ENCODE results near the gene NPHP4. TPM values are rescaled to one million over a fixed set of nuclear protein-coding genes. Genes with fewer than 3 reads are reported as not detected.

NPHP4 gene
- total RNA-seq, 2 donors from 2014 or later, result 6.2 to 15.9 TPM

- intact Hi-C loops (cut with DNase I), result no loop called here
- DNase-seq, result no peak
- no peaks in the 10 kb centered on the region for H3K36me3 ChIP-seq
These were observed 10.7 kb upstream of the NPHP4 start for GRCh38 chr1:6002714-6003501.

DNA sequence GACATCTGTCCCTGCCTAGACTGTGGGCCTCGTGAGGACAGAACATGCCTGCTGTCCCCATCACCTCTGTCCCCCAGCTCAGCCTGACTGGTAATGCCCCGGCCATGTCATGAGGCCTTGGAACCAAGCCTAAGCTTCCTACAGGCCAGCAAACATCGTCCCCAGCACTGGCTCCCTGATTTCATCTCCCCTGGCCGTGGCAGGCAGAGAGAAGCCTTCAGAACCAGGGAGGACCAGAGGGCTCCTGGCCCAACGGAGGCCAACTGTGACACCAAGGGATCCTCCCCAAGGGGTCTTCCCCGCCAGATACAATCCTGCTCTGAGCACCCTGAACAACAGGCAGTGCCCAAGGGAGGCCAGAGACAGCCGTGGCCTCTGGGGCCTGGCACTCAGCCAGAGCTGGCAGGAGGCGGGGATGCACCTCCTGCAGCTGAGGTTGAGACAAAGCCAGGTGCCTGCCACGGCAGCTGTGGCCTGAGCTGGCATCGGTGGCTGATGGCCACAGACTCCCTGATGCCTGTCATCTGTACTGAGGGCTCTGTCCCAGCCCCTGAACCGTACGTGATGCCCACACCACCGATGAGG, 9.9 kb upstream of the NPHP4 start:
- DNase-seq, result no peak
- Histone ChIP-seq H3K27me3 (no peaks in the 10 kb centered on the region), H3K27ac (no peak overlapping the region), H3K4me3 (no peak overlapping the region), H3K36me3 (no peaks in the 10 kb centered on the region), H3K9ac (ENCODE audit: low read depth in 2 of 2, low read length in 2 of 2) (no peak overlapping the region), H3K9me3 (no peaks in the 10 kb centered on the region), H3K4me1 (no peaks in the 10 kb centered on the region)
- TF ChIP-seq CTCF (IDR thresholded peaks at IDR 0.05), result no peak
- intact Hi-C loops (cut with DNase I), result no loop called here

More at GRCh38 chr1:6002714-6003501, 10.7 kb upstream of the NPHP4 start:
- Histone ChIP-seq H3K9me3 (no peaks in the 10 kb centered on the region), H3K4me3 (no peak overlapping the region), H3K4me1 (no peaks in the 10 kb centered on the region), H3K27ac (no peak overlapping the region), H3K27me3 (no peaks in the 10 kb centered on the region), H3K9ac (ENCODE audit: low read depth in 2 of 2, low read length in 2 of 2) (no peak overlapping the region)
- TF ChIP-seq CTCF (IDR thresholded peaks at IDR 0.05), result no peak

DNA sequence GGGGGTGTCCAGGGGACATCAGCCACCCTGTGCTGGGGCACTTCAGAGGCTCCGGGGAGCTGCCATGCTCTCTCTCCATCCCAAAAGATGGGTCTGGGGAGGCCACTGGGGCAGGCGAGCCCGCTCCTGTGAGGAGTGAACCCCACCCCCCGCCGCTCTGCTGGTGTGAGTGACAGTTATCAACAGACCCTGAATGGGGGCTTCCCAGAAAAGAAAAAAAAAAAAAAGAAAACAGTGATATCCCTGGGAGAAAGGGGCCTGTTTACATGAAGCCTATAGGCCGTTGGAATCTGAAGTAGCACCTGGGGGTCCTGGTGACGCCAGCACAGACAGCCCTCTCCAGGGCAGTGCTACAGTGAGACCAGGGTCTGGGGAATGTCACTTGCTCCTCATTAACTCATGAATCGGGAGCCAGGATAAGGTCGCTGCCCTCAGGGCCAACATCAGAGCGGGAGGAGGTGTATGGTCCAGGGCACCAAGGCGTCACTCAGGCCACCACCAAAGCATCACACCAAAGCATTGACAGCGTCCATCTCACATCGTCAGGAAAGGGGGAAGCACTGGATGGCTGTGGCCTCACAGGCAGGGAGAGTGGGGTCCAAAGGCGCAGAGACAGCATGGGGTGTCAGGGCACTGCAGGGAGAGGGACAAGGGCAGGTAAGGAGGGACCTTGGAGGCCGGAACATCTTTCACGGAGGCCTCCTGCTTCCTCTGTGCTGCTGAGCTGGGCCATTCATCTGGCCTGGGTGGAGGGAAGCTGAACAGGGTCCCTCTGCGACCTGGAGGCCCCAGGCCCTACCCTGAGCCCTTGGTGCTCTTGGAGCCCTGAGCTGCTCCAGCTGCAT, 8.4 kb upstream of the NPHP4 start:
- H3K36me3 ChIP-seq, result no peaks in the 10 kb centered on the region
- no peak for DNase-seq
- no peak overlapping the region for H3K4me3 ChIP-seq
- H3K4me1 ChIP-seq, result no peaks in the 10 kb centered on the region
- no peak for TF ChIP-seq CTCF (IDR thresholded peaks at IDR 0.05)
- H3K9ac ChIP-seq (ENCODE audit: low read depth in 2 of 2, low read length in 2 of 2), result no peak overlapping the region
- H3K9me3 ChIP-seq, result no peaks in the 10 kb centered on the region
- H3K27me3 ChIP-seq, result no peaks in the 10 kb centered on the region
- intact Hi-C loops (cut with DNase I), result no loop called here
- H3K27ac ChIP-seq, result no peak overlapping the region

GRCh38 chr1:5999711-6000443, 7.7 kb upstream of the NPHP4 start:
- DNase-seq, result no peak

More at GRCh38 chr1:5999711-6000443, 7.7 kb upstream of the NPHP4 start:
- H3K27me3 ChIP-seq, result no peaks in the 10 kb centered on the region
- no peak overlapping the region for H3K27ac ChIP-seq
- no peaks in the 10 kb centered on the region for H3K9me3 ChIP-seq
- intact Hi-C loops (cut with DNase I), result no loop called here
- no peaks in the 10 kb centered on the region for H3K4me1 ChIP-seq
- H3K36me3 ChIP-seq, result no peaks in the 10 kb centered on the region
- TF ChIP-seq CTCF (IDR thresholded peaks at IDR 0.05), result no peak
- no peak overlapping the region for H3K9ac ChIP-seq (ENCODE audit: low read depth in 2 of 2, low read length in 2 of 2)
- H3K4me3 ChIP-seq, result no peak overlapping the region
